HG02981 (cell line): ENCODE measurements around the gene USP32.
"Not testable (repeated sequence)": the region's sequence is repeated elsewhere in the genome, so short reads cannot be mapped to it uniquely, and the experiment has no call there.

Source experiments
- ATAC-seq: cut with Tn5 transposase; IDR thresholded peaks from one replicate; pipeline ENCODE4 v1.9.1; 2021; ENCODE audit warnings: mild to moderate bottlenecking, moderate library complexity; ENCODE audit not compliant: unreplicated experiment

The USP32 gene

DNA sequence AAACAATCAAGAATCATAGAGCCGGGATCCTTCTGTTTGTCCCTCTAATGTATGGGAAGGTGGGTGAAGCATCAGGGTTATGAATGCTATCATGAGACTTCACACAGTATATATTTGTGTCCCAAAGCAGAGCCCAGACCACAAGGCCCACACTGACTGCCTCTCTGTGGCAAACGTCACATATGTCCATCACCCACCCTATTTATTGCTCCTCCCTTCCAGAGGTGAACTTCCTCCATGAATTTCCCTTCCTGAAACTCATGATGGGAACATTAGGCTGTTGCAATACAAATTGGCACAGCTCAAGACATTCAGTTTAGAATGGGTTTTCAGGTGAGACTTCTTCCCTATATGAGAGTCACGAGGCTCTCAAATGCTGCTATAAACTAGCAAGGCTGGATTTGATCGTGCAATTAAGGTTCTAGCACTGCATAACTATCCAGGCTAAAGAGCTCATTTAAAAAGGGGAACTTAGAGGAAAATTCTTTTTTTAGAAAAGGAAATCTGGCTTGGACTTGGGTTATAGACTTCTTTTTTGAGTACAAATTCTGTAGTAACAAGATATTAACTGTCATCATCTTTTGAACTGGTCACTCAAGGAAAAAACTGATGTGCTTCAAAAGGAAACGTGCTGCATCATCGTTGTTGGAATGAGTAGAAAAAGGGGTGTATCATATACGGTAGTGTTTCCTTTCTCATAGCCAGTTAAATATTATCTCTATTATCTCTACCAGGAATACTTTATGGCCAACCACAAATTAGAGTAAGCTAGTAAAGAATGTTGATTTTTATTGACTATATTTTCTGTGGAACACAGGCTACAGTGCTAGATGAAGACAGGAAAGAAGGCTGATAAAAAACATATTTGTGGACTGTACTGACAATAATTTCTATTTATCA lies 204.8 kb downstream of the USP32 start:
- not testable (repeated sequence) for ATAC-seq

DNA sequence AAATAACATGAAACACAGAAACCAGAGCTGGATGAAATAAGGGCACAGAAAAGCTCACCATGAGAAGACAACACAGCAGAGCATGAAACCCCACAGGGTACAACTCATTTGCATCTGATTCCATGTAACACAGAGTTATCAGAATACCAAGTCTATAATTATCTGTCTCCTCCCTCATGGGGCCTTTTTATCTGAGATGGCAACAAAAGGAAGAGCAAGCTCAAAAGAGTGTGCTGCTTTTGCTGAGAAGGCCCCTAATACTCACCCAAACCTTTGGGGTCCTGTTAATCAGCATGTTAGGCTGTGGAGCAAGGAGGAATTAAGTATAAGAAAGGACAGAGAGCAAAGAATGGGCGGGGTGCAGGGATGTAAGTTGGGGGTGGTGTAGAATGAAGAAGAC lies 205.6 kb downstream of the USP32 start:
- not testable (repeated sequence) for ATAC-seq

DNA sequence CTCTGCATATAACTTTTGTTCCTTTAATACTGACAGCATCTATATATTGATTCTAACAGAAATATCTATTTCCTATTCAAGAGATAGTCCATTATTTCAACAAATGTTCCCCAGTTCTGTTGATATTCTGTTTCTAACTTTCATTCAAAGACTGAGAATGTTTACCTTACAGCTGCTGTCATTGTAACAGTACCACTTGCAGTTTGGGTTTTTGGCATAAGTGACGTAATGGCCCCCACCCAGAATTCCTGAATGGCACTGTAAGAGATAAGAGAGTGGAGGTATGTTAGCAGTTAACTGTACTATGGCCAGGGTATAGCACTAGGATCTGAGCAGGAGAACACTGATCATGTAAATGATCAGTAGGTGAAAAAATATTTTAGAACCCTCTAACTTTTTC lies 211.6 kb downstream of the USP32 start:
- ATAC-seq, result not testable (repeated sequence)

- not testable (repeated sequence) for ATAC-seq
These were observed 213.8 kb downstream of the USP32 start for GRCh38 chr17:60178180-60178579.

DNA sequence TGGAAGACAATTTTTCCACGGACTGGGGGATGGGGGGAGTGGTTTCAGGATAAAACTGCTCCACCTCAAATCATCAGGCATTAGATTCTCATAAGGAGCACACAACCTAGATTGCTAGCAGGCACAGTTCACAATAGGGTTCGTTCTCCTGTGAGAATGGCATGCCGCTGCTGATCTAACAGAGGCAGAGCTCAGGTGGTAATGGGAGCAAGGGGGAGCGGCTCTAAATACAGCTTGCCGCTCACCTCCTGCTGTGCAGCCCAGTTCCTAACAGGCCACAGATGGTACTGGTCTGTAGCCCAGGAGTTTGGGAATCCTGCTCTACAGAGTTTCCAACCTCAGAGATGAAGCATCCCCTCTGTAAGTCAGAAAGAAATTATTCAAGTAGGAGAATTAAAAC lies 215.2 kb downstream of the USP32 start:
- not testable (repeated sequence) for ATAC-seq

DNA sequence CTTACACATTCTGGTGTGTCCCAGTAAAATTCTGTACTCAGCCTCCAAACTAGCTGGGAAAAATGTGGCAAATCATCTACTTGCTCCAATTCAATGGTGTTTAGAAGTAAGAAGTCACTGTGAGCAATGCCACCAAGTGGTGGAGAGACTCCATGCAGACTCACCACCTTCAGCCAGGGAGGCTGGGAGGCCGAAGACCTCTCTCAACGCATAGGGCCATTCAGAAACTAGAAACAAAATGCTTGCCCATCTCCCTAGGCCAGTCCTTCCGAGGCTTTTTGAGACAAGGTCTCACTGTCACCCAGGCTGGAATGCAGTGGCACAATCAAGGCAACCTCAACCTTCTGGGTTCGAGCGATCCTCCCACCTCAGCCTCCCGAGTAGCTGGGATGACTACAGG lies 217.2 kb downstream of the USP32 start:
- ATAC-seq, result not testable (repeated sequence)

GRCh38 chr17:60174035-60174434 lies 217.9 kb downstream of the USP32 start:
- ATAC-seq, result no peak

GRCh38 chr17:60173304-60173819 lies 218.6 kb downstream of the USP32 start:
- ATAC-seq, result no peak

DNA sequence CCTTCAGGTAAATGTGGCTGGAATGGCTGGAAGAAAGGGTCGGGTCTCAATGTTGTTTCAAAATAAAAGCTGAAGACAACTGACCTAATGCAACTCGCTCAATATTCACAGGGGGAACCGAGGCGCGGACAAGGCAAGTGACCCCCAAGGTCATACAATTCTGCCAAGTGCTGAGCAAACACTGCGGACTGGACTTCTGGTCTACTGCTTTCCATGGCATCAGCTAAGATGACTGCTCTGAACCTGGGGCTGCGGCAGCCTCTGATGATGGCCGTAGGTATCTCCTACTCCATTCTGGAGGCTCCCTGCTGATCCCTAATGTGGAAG lies 220.2 kb downstream of the USP32 start:
- ATAC-seq, result no peak

DNA sequence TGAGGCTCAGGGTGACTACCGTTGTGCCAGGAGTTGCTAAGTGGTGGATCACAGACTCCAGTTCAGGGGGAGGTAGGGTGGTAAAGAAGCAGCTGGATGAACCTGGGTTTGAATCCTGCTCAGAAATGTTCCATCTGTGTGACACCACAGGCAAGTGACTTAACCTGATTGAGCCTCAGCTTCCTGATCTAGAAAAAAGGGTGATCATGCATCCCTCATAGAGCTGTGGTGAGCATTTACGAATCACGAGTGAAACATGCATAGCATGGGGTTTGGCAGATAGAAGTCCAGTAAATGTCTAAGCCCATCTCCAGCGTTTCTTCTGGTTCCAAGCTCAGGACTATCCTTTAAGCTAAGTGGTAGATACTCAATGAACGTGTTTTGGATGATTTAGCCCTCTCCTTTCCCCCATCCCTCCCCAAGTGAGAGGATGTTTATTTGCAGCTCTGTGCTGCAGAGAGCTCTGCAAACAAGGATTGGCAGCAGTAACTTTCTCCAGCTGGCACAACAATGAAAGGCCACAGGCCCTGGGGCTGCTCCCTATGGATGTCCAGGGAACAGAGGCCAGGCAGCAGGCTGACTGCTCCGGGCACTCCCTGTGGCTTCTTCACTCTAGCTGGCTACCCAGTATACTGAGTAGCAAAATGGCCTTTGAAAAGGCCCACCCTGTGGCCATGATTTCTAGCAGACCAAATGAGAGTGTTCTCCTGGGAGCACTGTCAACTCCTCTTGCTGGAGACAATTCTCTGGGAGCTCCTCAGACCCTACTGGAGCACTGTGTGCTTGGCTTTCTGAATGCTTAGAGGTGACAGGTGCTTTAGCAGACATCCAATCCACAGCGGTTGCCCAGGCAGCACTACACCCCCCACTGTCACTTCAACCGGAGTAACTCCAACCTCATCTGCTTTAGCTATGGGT lies 220.8 kb downstream of the USP32 start:
- ATAC-seq, result no peak

- ATAC-seq, result no peak
These were observed 221.8 kb downstream of the USP32 start for GRCh38 chr17:60169921-60170817.

DNA sequence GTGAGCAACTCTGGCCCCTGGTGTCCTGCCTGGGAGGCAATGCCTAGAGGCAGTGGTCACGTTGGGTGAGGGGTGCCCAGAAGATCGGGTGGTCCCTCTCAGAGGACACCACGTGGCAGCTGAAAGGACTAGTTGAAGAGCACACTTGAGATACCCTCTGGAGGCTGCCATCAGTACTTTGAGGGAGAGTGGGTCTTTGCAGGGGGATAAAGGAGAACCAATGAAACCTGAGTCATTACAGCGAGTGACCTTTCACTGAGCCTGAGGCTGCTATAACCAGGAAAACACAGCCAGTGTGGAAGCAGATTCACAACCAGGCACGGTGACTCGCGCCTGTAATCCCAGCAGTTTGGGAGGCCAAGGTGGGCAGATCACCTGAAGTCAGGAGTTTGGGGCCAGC lies 223.3 kb downstream of the USP32 start:
- ATAC-seq, result no peak

- no peak for ATAC-seq
These were observed 224.7 kb downstream of the USP32 start for GRCh38 chr17:60167065-60167741.

GRCh38 chr17:60165971-60166370 lies 226.0 kb downstream of the USP32 start:
- ATAC-seq, result no peak

DNA sequence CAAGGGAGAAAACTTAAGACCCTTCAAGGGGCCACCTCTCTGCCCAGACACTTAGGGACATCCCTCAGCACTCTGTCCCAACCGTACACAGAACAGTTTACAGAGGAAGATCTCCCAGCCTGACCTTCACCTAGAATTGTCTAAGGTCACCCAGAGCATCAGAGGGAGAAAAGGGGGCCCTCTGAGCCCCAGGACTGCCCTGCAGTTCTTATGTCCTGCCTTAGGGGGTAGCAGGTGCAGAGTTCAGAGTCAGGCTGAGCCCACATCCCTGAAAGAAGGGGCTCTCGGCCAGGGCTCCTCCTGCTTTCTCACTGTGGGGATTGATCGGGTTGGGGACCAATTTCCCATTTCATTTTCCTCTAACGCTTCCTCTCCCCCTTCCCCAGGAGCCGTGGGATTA lies 226.7 kb downstream of the USP32 start:
- no peak for ATAC-seq

DNA sequence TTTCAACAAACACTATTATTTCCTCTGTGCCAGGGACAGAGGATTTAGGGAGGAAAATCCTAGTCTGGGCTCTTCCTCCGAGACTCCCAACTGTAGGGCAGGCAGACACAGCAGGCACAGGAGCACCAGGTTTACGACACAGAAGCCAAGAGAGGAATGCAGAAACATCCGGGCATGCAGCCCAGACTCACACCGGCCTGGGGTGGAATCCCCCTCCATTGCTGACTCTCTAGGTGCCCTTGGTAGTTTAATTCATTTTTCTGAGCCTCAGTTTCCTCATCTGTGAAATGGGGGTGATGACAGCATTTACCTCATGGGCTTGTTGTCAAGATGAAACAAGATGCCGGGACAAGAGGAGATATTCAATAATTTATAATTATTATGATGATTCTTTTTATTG lies 227.2 kb downstream of the USP32 start:
- ATAC-seq, result no peak

DNA sequence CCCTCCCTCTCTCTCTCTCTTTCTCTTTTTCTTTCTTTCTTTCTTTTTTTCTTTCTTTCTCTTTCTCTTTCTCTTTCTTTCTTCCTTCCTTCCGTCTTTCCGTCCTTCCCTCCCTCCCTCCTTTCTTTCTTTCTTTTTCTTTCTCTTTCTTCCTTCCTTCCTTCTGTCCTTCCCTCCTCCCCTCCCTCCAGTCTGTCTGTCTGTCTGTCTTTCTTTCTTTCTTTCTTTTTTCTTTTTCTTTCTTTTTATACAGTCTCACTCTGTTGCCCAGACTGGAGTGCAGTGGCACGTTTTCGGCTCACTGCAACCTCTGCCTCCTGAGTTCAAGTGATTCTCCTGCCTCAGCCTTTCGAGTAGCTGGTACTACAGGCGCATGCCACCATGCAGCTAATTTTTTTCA lies 227.8 kb downstream of the USP32 start:
- ATAC-seq, result no peak

- no peak for ATAC-seq
These were observed 228.7 kb downstream of the USP32 start for GRCh38 chr17:60163108-60163784.

- ATAC-seq, result no peak
These were observed 230.2 kb downstream of the USP32 start for GRCh38 chr17:60161598-60162330.
